Sciatic nerve (tissue), 2 donors: Measurements from ENCODE around the gene ALX1. TPM values are rescaled to one million over a fixed set of nuclear protein-coding genes. Genes with fewer than 3 reads are reported as not detected.
A peak's percentile ranks its signal among the peaks of the same experiment; 100 is the strongest.
"Not testable (repeated sequence)": the region's sequence is repeated elsewhere in the genome, so short reads cannot be mapped to it uniquely, and the experiment has no call there.

Experiments used
- ATAC-seq: fragments of 200-7000 bp; cut with Tn5 transposase; one replicate; pipeline ENCODE4 v1.9.1; 2020; ENCODE audit warnings: mild to moderate bottlenecking, moderate library complexity
- DNase-seq: peaks from one replicate; pipeline ENCODE4 v3.0.0-alpha.2; 2020; ENCODE audit warnings: low spot score
- intact Hi-C: fragments of 100-400 bp; cut with DNase I; formaldehyde crosslinking; loops from one replicate; pipeline ENCODE4 v1.14.2; 2022
- total RNA-seq: library from RNA; stranded (reverse); fragmentation: NEBNext Ultra II Directional; extraction: Animal tissue kit (Norgen Biotek cat#: 25700); gene quantifications from one replicate; pipeline ENCODE4 v1.2.1, GENCODE V29; 2021
- donor health status: DM: no; HTN: no; CAD: no.
- donor health status: DM: no; HTN: no; CAD: no.

Gene ALX1
- total RNA-seq, 1 donor from 2014 or later = 0.22 TPM

DNA sequence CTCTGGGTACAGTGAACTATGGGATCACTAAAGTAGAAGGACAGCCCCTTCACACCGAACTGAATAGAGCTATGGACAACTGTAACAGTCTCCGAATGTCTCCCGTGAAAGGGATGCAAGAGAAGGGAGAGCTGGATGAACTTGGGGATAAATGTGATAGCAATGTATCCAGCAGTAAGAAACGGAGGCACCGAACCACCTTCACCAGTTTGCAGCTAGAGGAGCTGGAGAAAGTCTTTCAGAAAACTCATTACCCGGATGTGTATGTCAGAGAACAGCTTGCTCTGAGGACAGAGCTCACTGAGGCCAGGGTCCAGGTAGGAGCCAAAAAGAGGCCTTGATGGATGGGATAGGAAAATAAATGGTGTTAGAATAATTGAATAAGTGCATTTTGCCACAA lies 3.5 kb downstream of the ALX1 start:
- ATAC-seq (no peak), DNase-seq (no peak)
- intact Hi-C loops = no loop called here

DNA sequence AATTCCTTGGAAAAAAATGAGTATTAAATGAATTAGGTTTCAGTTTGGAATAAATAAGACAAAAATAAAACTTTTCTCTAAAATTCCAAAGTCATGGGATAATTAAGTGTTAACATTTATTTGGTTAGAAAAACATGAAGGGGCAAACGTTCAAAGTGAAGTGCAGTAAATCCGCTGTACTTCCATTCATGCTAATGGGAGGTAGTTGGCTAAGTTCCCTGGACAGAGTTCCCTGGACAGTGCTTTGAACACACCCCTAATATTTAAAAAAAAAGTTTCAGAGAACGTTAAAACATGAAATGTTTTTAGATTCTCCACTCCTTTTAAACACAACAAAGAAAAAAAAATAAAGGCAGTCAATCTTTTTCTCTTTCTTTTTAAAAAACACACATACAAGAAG lies 16.3 kb downstream of the ALX1 start:
- DNase-seq = no peak
- ATAC-seq = no peak
- intact Hi-C loops = no loop called here

DNA sequence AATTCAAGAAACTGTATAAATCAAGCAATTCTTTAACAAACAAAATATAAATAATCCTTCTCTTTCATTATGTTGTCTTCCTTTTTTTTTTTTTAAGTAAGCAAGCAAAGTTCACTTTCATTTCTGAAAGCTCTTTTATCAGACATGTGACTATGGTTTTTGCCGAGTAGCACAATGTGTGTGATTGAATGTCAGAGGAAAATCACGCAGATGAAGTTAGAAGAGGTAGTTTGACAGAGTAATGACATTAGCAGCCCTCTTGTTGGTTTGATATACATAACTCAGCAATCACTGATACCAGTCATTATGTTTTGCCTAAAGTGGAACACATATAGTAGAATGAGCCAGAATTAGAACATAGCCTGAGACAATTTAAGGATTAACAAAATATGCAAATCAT lies 19.0 kb downstream of the ALX1 start:
- intact Hi-C loops = no loop called here
- no peak for ATAC-seq

DNA sequence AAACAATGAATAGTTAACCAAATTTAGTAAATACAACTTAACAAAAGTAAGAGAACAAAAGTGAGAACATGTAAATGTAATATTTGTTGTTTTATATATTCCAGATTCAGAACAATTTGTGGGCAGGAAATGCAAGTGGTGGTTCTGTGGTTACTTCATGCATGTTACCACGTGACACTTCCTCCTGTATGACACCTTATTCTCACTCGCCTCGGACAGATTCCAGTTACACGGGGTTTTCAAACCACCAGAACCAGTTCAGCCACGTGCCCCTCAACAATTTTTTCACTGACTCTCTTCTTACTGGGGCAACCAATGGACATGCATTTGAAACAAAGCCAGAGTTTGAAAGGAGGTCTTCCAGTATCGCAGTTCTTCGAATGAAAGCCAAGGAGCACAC lies 21.0 kb downstream of the ALX1 start:
- DNase-seq = no peak
- ATAC-seq = no peak
- intact Hi-C loops = no loop called here

More for the DNA sequence above, 19.0 kb downstream of the ALX1 start:
- no peak for DNase-seq

DNA sequence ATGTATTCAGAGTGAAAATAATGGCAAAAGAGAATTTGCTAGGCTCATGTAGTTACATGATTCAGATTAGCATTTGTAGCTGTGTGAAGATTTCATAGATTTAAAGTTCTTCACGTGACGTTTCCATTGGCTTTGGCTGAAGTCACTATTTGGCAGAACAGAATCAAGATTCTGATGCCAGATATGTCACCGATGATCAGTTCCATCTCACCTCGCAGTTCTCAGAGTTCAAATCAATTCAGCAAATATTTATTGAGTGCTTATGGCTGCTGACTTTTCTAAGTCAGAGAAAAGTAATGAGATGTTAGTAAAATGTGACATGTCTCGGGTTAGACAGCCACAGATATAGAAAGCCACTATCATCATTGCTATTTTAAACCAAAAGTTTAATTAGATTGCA lies 28.4 kb downstream of the ALX1 start:
- intact Hi-C loops = no loop called here
- ATAC-seq = no peak
- DNase-seq = no peak

DNA sequence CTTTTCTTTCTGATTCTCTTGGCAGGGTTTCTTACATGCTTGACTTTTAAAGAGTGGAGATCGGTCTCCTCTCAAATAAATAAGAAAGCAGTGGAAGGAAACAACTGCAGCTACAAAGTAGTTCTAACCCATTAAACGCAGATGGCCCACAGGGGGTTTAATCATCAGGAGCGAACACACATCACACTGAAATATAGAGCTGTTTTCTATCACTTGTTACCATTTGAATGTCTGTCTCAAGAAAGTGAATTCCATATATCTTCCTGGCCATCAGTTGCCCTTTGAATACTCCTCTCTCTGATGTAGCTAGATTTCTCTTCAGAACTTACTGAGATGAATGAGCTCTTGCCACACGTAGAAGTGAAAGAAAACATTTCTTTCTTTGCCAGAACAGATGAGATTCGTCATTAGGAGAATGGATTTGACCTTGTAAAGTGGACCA lies 29.1 kb downstream of the ALX1 start:
- ATAC-seq (no peak), DNase-seq (no peak)

DNA sequence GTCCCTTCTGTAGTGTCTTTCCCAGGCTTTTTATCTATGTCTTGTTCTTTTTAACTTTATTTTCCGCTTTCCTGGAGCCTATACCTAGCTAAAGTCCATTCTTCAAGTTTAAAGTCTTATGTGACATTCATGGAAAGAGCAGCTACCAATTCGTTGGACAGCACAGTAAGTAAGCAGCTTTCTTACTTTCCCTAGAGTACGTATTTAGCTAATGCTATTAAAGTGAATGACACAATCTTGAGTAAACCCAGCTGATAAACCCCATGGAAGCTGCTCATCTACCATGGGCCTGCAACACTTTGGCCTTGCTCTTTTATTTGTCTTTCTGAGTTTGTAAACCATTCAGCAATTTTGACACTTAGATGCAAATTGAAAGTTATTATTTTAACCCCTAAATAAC lies 30.0 kb downstream of the ALX1 start:
- intact Hi-C loops = no loop called here
- ATAC-seq (no peak), DNase-seq (no peak)

More for the DNA sequence above, 29.1 kb downstream of the ALX1 start:
- intact Hi-C loops = no loop called here

DNA sequence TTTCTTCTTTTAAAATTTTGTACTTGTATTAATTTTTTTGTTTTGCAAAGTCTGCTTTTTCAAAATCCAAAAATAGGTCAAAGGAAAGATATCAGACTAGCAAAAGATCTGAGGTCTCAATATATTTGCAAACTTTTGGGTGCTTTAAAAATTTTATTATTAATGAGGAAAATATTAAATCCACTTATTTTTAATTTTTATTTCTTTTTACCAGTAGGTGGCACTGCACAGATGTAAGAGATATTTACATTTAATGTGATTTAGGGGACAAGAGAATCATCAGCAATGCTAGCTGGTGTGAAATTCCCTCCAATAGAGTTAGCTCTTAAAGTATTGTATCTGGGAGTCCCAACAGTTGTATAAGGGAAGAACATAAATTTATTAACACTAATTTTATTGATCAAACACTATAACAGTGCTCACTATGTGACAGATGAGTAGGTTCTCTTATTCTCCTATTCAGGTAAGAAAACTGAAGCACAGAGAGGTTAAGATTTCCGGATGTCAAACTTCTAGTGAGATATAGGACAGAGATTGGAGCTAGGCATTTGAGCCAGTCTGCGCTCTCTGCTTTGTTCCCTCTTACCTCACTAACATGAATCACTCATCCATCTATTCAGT lies 30.5 kb downstream of the ALX1 start:
- intact Hi-C loops = no loop called here
- no peak for ATAC-seq
- no peak for DNase-seq

DNA sequence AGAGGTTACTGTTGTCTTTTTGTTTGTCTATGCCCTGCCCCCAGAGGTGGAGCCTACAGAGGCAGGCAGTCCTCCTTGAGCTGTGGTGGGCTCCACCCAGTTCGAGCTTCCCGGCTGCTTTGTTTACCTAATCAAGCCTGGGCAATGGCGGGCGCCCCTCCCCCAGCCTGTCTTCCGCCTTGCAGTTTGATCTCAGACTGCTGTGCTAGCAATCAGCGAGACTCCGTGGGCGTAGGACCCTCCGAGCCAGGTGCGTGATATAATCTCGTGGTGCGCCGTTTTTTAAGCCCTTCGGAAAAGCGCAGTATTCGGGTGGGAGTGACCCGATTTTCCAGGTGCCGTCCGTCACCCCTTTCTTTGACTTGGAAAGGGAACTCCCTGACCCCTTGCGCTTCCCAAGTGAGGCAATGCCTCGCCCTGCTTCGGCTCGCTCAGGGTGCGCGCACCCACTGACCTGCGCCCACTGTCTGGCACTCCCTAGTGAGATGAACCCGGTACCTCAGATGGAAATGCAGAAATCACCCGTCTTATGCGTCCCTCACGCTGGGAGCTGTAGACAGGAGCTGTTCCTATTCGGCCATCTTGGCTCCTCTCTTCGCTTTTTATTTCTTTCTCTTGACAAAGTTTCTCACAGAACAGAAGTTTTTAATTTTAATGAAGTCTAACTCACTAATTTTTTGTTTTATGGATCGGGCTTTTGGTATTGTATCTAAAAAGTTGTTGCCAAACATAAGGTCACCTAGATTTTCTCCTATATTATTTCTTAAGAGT lies 38.0 kb downstream of the ALX1 start:
- ATAC-seq, intact Hi-C loops, DNase-seq: not testable (repeated sequence)

DNA sequence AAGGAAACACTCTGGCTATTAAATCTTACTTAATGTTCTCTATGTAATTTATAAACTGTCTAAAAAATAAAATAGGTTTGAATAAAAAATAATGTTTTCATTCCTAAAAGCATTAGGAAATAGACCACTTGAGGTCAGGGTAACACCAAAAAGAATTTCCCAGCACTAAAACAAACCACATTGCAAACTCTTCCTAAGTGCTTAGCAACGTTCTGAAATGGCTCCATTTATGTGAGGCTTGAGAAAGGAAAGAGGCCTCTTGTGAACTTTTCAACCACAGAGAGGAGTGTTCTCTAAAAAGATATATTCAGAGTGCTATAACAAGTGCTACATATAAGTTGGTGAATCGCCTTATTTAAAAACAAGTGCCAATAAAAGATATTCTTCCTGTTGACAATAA lies 42.7 kb downstream of the ALX1 start:
- intact Hi-C loops = no loop called here
- ATAC-seq (peak; percentile 79), DNase-seq (no peak)

DNA sequence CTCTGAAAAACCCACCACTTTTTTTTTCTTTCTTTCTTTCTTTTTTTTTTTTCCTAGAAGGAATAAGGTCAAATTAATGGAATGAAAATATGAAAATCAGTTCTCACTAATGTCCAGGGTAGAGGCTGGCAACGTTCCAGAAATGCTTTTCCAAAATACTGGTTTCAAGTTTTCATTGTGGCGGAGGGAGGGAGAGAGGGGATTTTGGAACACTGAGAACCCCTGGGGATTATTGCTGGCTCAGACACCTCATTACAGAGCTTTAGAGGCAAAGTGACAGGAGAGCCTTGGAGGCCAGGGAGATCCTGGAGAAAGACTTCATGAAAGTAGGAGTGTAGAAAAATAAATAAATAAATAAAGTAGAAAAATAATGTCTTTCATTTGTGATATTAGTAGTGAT lies 45.4 kb downstream of the ALX1 start:
- no peak for DNase-seq
- intact Hi-C loops = no loop called here
- ATAC-seq = no peak

DNA sequence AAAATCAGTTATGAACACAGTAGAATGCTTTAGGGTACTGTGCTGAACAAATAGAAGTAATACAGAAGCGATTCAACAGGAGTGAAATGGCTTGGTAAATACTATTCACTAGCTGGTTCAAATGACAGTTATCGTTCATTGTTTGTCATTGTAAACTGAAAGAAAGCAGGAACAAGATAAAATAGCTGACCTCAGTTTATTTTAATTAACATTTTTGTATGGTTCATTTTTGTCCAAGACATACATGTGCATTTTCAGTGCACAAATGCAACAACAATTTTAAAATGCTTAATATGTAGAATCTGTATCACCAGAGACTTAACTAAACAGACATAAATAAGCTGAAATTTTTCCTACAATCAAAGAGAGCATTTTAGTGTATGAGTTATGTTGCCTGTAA lies 49.9 kb downstream of the ALX1 start:
- intact Hi-C loops = no loop called here
- DNase-seq (no peak), ATAC-seq (no peak)

DNA sequence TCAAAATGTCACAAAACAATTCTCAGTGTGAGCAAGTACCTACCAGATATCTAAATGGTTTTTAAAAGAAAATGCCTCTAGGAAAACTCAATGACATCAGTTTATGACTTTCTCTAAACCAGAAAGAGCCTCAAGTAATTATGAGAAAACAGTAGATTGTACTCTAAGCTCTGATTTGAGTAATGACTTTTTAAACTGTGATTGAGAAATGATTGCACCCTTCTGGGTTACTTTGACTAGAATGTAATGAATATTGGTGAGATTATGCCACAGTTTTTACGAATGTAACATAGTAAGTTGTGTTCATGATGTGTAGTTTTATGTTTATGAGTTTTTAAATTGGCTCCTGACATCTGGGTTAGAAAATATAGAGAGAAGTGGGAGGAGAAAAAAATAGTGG lies 68.8 kb downstream of the ALX1 start:
- ATAC-seq = no peak

DNA sequence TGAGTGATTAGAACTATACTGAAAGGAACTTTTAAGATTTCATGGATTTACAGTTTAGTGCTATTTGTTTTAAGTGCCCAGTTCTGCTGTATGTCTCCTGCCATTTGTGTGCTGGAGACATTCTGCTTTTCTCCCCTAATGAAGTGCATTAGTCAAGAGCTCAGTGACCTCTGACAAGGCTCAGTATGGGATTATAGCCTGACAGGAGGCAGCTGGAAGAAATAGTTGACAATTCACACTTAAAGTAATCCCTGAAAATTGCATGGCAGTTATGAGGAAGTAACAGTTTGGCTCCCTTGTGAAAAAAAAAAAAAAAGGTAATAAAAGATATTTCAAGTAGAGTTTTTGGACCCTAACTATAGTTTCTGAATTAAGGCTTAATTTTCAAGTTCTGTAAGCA lies 70.3 kb downstream of the ALX1 start:
- ATAC-seq = no peak
- no peak for DNase-seq
- intact Hi-C loops = no loop called here

More for the DNA sequence above, 68.8 kb downstream of the ALX1 start:
- intact Hi-C loops = no loop called here
- DNase-seq = no peak

Other genes with a start within 250 kb of the ALX1 start
- 0.58 TPM for gene TSPAN19, start 243.9 kb upstream of the ALX1 start, total RNA-seq
- 5.2 TPM for gene LRRIQ1, start 243.9 kb upstream of the ALX1 start, total RNA-seq